ENCODE data around the gene ZDHHC18. TPM values are rescaled to one million over a fixed set of nuclear protein-coding genes. Genes with fewer than 3 reads are reported as not detected.

Gene ZDHHC18
- total RNA-seq, 1 donor from 2014 or later, result 19.2 TPM

GRCh38 chr1:26900815-26901511, 74.5 kb downstream of the ZDHHC18 start:
- no peak for DNase-seq

Small RNAs within 50 kb of the gene (small RNA-seq; reads per million reads assigned to genes)
- gene RN7SL165P, result not detected

Other genes with a start within 250 kb of the ZDHHC18 start
- 20.1 TPM for gene ARID1A, start 130.7 kb upstream of the ZDHHC18 start, total RNA-seq
- 9.5 TPM for gene PIGV, start 38.7 kb upstream of the ZDHHC18 start, total RNA-seq
- gene SFN, start 36.5 kb downstream of the ZDHHC18 start, total RNA-seq, result not detected
- gene GPN2, start 63.6 kb downstream of the ZDHHC18 start, total RNA-seq, result 11.5 TPM
- gene GPATCH3, start 73.8 kb downstream of the ZDHHC18 start, total RNA-seq, result 8.1 TPM
- gene NR0B2, start 87.3 kb downstream of the ZDHHC18 start, total RNA-seq, result not detected
- 11.2 TPM for gene NUDC, start 95.1 kb downstream of the ZDHHC18 start, total RNA-seq
- not detected for gene KDF1, start 133.8 kb downstream of the ZDHHC18 start, total RNA-seq
- 16.4 TPM for gene TRNP1, start 167.0 kb downstream of the ZDHHC18 start, total RNA-seq
- gene TENT5B, start 186.2 kb downstream of the ZDHHC18 start, total RNA-seq, result 0.31 TPM

All from occipital lobe (tissue), 3 donors.